ENCODE measurements around the gene HOXD11.

The HOXD11 gene

GRCh38 chr2:176122683-176123410 lies 15.8 kb downstream of the HOXD11 start, which contains the start of gene HOXD9:
Gene HOXD9, plus strand, starts transcription at chr2:176122719. Its CDS starts 50 bp downstream, at chr2:176122769.
- DNase-seq, result no peak

GRCh38 chr2:176123411-176124109 lies 16.5 kb downstream of the HOXD11 start:
- no peak for DNase-seq

GRCh38 chr2:176124110-176124946 lies 17.2 kb downstream of the HOXD11 start:
- no peak for DNase-seq

GRCh38 chr2:176124947-176125771 lies 18.1 kb downstream of the HOXD11 start:
- DNase-seq, result no peak

- DNase-seq, result no peak
Measured at GRCh38 chr2:176125772-176126054, 18.6 kb downstream of the HOXD11 start.

GRCh38 chr2:176126929-176127773 lies 20.1 kb downstream of the HOXD11 start:
- peak; percentile 25 for DNase-seq

- no peak for DNase-seq
Measured at GRCh38 chr2:176127774-176128072, 20.6 kb downstream of the HOXD11 start.

GRCh38 chr2:176128172-176128981 lies 21.3 kb downstream of the HOXD11 start:
- DNase-seq, result no peak

GRCh38 chr2:176128982-176129796 lies 22.1 kb downstream of the HOXD11 start, which contains the start of gene HOXD8:
Gene HOXD8, plus strand, starts transcription at chr2:176129705. Its CDS starts 662 bp downstream, at chr2:176130367.
- DNase-seq, result peak; percentile 39

- DNase-seq, result no peak
Measured at GRCh38 chr2:176129813-176130146, 22.7 kb downstream of the HOXD11 start.

- DNase-seq, result no peak
Measured at GRCh38 chr2:176130147-176130956, 23.3 kb downstream of the HOXD11 start.

GRCh38 chr2:176130957-176131847 lies 24.1 kb downstream of the HOXD11 start:
- DNase-seq, result no peak

GRCh38 chr2:176131848-176132158 lies 24.7 kb downstream of the HOXD11 start:
- no peak for DNase-seq

GRCh38 chr2:176132205-176133171 lies 25.4 kb downstream of the HOXD11 start:
- no peak for DNase-seq

- DNase-seq, result no peak
Measured at GRCh38 chr2:176133389-176133788, 26.3 kb downstream of the HOXD11 start.

- no peak for DNase-seq
Measured at GRCh38 chr2:176134035-176134434, 27.0 kb downstream of the HOXD11 start.

- DNase-seq, result no peak
Measured at GRCh38 chr2:176135035-176135440, 28.0 kb downstream of the HOXD11 start.

Measured in NCI-H1436 treated with DMSO at 0.1 percent for 48 hours (cell line).